Smooth muscle cell (in vitro differentiated cells): ENCODE data around the gene ZNF546. TPM values are rescaled to one million over a fixed set of nuclear protein-coding genes. Genes with fewer than 3 reads are reported as not detected.
"Not testable (repeated sequence)": the region's sequence is repeated elsewhere in the genome, so short reads cannot be mapped to it uniquely, and the experiment has no call there.

Experiments used
- DNase-seq: peaks from one replicate; lab custom pipeline; 2025; ENCODE audit not compliant: unreplicated experiment; lab: John Stamatoyannopoulos, UW
- H2AFZ ChIP-seq: fragments of 200-600 bp; sonication (generic); 2 replicates; pipeline ENCODE4 v1.6.0; 2016; ENCODE audit warnings: antibody characterized with exemption, low read depth, mild to moderate bottlenecking
- H3F3A ChIP-seq: fragments of 200-600 bp; sonication (generic); 2 replicates; pipeline ENCODE4 v1.6.0; 2017; ENCODE audit warnings: antibody characterized with exemption, low read depth
- H3K27ac ChIP-seq: fragments of 200-600 bp; sonication (generic); 2 replicates; pipeline ENCODE4 v1.5.1; 2016; ENCODE audit warnings: low read depth, mild to moderate bottlenecking
- H3K27me3 ChIP-seq: fragments of 200-600 bp; sonication (generic); 2 replicates; pipeline ENCODE4 v1.6.1; 2016; ENCODE audit warnings: low read depth, mild to moderate bottlenecking
- H3K36me3 ChIP-seq: fragments of 200-600 bp; sonication (generic); 2 replicates; pipeline ENCODE4 v1.5.1; 2016; ENCODE audit warnings: low read depth
- H3K4me1 ChIP-seq: fragments of 200-600 bp; sonication (generic); 2 replicates; pipeline ENCODE4 v1.5.1; 2016; ENCODE audit warnings: low read depth
- H3K4me2 ChIP-seq: fragments of 200-600 bp; sonication (generic); 2 replicates; pipeline ENCODE4 v1.6.0; 2016; ENCODE audit warnings: mild to moderate bottlenecking
- H3K4me3 ChIP-seq: fragments of 200-600 bp; sonication (generic); 2 replicates; pipeline ENCODE4 v1.5.1; 2016; ENCODE audit warnings: mild to moderate bottlenecking
- H3K79me2 ChIP-seq: fragments of 200-600 bp; sonication (generic); 2 replicates; pipeline ENCODE4 v1.6.0; 2016; ENCODE audit warnings: low read depth, mild to moderate bottlenecking
- H3K9ac ChIP-seq: fragments of 200-600 bp; sonication (generic); 2 replicates; pipeline ENCODE4 v1.6.0; 2016; ENCODE audit warnings: low read depth
- H3K9me3 ChIP-seq: fragments of 200-600 bp; sonication (generic); replicated peaks from 2 replicates; pipeline ENCODE4 v1.5.1; 2016; ENCODE audit warnings: low read depth
- H4K20me1 ChIP-seq: fragments of 200-600 bp; sonication (generic); 2 replicates; pipeline ENCODE4 v1.6.0; 2016; ENCODE audit warnings: low read depth
- WGBS: methylation state at CpG from one replicate; pipeline ENCODE4 v1.1.7; 2016; ENCODE audit warnings: low lambda C conversion rate; 5-methylcytosine and 5-hydroxymethylcytosine counted together
- polyA plus RNA-seq: library from polyadenylated mRNA; unstranded; fragments of >200 nt; fragmentation: Nextera tagmentation; extraction: Ambion mirVana; gene quantifications from 2 replicates; pipeline ENCODE4 v1.2.1, GENCODE V29; 2016
- total RNA-seq: library from RNA; depleted of rRNA; stranded (reverse); fragments of >200 nt; gene quantifications from 2 replicates; pipeline ENCODE4 v1.2.3, GENCODE V29; 2014
- TF ChIP-seq, protein P1 (sequence below): fragments of 200-600 bp; sonication (generic); IDR thresholded peaks from 2 replicates; pipeline ENCODE4 v1.5.1; 2017; ENCODE audit warnings: borderline replicate concordance, mild to moderate bottlenecking, antibody characterized with exemption; ENCODE audit not compliant: insufficient read depth, poor library complexity, severe bottlenecking

The ZNF546 gene
- total and polyA plus RNA-seq, 2 experiments from 2014 or later: 2.1 to 4.7 TPM

- Histone ChIP-seq H3K27ac (no peak overlapping the region), H2AFZ (no peak overlapping the region), H3K4me1 (no peaks in the 10 kb centered on the region), H3K36me3 (no peaks in the 10 kb centered on the region), H3F3A (no peaks in the 10 kb centered on the region), H3K9ac (no peak overlapping the region), H3K9me3 (peaks cover 43% of the 10 kb centered on the region), H4K20me1 (no peaks in the 10 kb centered on the region), H3K79me2 (no peaks in the 10 kb centered on the region), H3K27me3 (no peaks in the 10 kb centered on the region), H3K4me3 (no peak overlapping the region), H3K4me2 (no peak overlapping the region)
- 97% methylated on average over 5 of the region's 5 CpGs for WGBS
- TF ChIP-seq, protein P1, sequence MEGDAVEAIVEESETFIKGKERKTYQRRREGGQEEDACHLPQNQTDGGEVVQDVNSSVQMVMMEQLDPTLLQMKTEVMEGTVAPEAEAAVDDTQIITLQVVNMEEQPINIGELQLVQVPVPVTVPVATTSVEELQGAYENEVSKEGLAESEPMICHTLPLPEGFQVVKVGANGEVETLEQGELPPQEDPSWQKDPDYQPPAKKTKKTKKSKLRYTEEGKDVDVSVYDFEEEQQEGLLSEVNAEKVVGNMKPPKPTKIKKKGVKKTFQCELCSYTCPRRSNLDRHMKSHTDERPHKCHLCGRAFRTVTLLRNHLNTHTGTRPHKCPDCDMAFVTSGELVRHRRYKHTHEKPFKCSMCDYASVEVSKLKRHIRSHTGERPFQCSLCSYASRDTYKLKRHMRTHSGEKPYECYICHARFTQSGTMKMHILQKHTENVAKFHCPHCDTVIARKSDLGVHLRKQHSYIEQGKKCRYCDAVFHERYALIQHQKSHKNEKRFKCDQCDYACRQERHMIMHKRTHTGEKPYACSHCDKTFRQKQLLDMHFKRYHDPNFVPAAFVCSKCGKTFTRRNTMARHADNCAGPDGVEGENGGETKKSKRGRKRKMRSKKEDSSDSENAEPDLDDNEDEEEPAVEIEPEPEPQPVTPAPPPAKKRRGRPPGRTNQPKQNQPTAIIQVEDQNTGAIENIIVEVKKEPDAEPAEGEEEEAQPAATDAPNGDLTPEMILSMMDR: no peak
- DNase-seq: no peak
Measured at GRCh38 chr19:40026597-40026970, 29.7 kb downstream of the ZNF546 start.

- H3K27ac ChIP-seq: no peak overlapping the region
- no peak overlapping the region for H3K9ac ChIP-seq
- H3K4me3 ChIP-seq: no peak overlapping the region
- H3K36me3 ChIP-seq: peaks cover 6% of the 10 kb centered on the region
- no peak overlapping the region for H2AFZ ChIP-seq
- 95% methylated on average over 2 of the region's 2 CpGs for WGBS
- no peaks in the 10 kb centered on the region for H3K4me1 ChIP-seq
- no peaks in the 10 kb centered on the region for H3K79me2 ChIP-seq
- H3F3A ChIP-seq: peaks cover 10% of the 10 kb centered on the region
- no peaks in the 10 kb centered on the region for H4K20me1 ChIP-seq
- peaks cover 52% of the 10 kb centered on the region for H3K9me3 ChIP-seq
- TF ChIP-seq, protein P1: no peak
- DNase-seq: no peak
- H3K27me3 ChIP-seq: no peaks in the 10 kb centered on the region
- H3K4me2 ChIP-seq: no peak overlapping the region
Measured at GRCh38 chr19:40033989-40034560, 37.2 kb downstream of the ZNF546 start.

GRCh38 chr19:40035996-40036395 is 39.1 kb downstream of the ZNF546 start:
- Histone ChIP-seq H3K9ac (no peak overlapping the region), H2AFZ (no peak overlapping the region), H3K4me2 (no peak overlapping the region), H3K4me3 (no peak overlapping the region), H3K27ac (no peak overlapping the region), H3K4me1 (no peaks in the 10 kb centered on the region), H3F3A (peaks cover 10% of the 10 kb centered on the region), H3K27me3 (no peaks in the 10 kb centered on the region), H4K20me1 (no peaks in the 10 kb centered on the region), H3K79me2 (no peaks in the 10 kb centered on the region), H3K36me3 (peaks cover 6% of the 10 kb centered on the region), H3K9me3 (peaks cover 45% of the 10 kb centered on the region)
- WGBS: 91% methylated on average over 4 of the region's 4 CpGs
- TF ChIP-seq, protein P1: no peak
- no peak for DNase-seq

GRCh38 chr19:40038047-40038446 is 41.2 kb downstream of the ZNF546 start:
- not testable (repeated sequence) for H3K27me3 ChIP-seq, H3K27ac ChIP-seq, H3K4me1 ChIP-seq, H3K36me3 ChIP-seq, H2AFZ ChIP-seq, H3K79me2 ChIP-seq, DNase-seq, H3K9ac ChIP-seq, H4K20me1 ChIP-seq, H3K4me2 ChIP-seq, H3K4me3 ChIP-seq
- Histone ChIP-seq H3F3A (peaks cover 10% of the 10 kb centered on the region), H3K9me3 (peaks cover 35% of the 10 kb centered on the region)
- 91% methylated on average over 3 of the region's 3 CpGs for WGBS

DNA sequence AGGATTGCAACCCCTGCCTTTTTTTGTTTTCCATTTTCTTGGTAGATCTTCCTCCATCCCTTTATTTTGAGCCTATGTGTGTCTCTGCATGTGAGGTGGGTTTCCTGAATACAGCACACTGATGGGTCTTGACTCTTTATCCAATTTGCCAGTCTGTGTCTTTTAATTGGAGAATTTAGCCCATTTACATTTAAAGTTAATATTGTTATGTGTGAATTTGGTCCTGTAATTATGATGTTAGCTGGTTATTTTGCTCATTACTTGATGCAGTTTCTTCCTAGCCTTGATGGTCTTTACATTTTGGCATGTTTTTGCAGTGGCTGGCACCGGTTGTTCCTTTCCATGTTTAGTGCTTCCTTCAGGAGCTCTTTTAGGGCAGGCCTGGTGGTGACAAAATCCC is 44.9 kb downstream of the ZNF546 start:
- not testable (repeated sequence) for H3K4me2 ChIP-seq, H3F3A ChIP-seq, H4K20me1 ChIP-seq, H3K4me3 ChIP-seq, H3K4me1 ChIP-seq, DNase-seq, H2AFZ ChIP-seq, H3K79me2 ChIP-seq, H3K9ac ChIP-seq, H3K27me3 ChIP-seq, H3K27ac ChIP-seq
- H3K9me3 ChIP-seq: peaks cover 29% of the 10 kb centered on the region
- peaks cover 34% of the 10 kb centered on the region for H3K36me3 ChIP-seq
- 100% methylated on average over 1 of the region's 1 CpG for WGBS
